GM12878 (cell line): ENCODE data around the gene LHFPL3. TPM values are rescaled to one million over a fixed set of nuclear protein-coding genes. Genes with fewer than 3 reads are reported as not detected.

Experiments used
- ASH2L ChIP-seq: fragments of 300-600, 200-600 bp; sonication (generic); IDR thresholded peaks from 2 replicates; pipeline ENCODE4 v1.6.1; 2017; ENCODE audit warnings: low read depth, mild to moderate bottlenecking, borderline replicate concordance
- BCL11A ChIP-seq: IDR thresholded peaks from 2 replicates; pipeline ENCODE4 v1.6.1; 2011; ENCODE audit warnings: low read depth, low read length
- CBFB ChIP-seq: IDR thresholded peaks from 2 replicates; pipeline ENCODE4 v1.6.1; 2016; ENCODE audit warnings: antibody characterized with exemption, low read depth
- CHD1 ChIP-seq: IDR thresholded peaks from 2 replicates; pipeline ENCODE4 v1.6.1; 2012; ENCODE audit warnings: low read depth, low read length, improper control_type of control experiment
- FOXK2 ChIP-seq: fragments of 450-650 bp; IDR thresholded peaks from 2 replicates; pipeline ENCODE4 v1.6.1; 2017; ENCODE audit warnings: mild to moderate bottlenecking, moderate library complexity
- IKZF2 ChIP-seq, 2 experiments: fragments of 450-650 bp; IDR thresholded peaks; 2 replicates each; pipeline ENCODE4 v1.6.1; 2017; ENCODE audit warnings: mild to moderate bottlenecking in 2 of 2, moderate library complexity in 2 of 2
- JUNB ChIP-seq: IDR thresholded peaks from 2 replicates; pipeline ENCODE4 v1.6.1; 2016; ENCODE audit warnings: antibody characterized with exemption, mild to moderate bottlenecking
- MTA3 ChIP-seq: IDR thresholded peaks from 2 replicates; pipeline ENCODE4 v1.6.1; 2012; ENCODE audit warnings: low read length, inconsistent platforms, borderline replicate concordance
- MXI1 ChIP-seq: fragments of 150-350 bp; IDR thresholded peaks from 2 replicates; pipeline ENCODE4 v1.6.1; 2011; ENCODE audit warnings: low read depth, mild to moderate bottlenecking, inconsistent platforms, low read length, improper control_type of control experiment
- NFXL1 ChIP-seq: fragments of 450-650 bp; IDR thresholded peaks from 2 replicates; pipeline ENCODE4 v1.6.1; 2017; ENCODE audit warnings: antibody characterized with exemption, mild to moderate bottlenecking, borderline replicate concordance
- PAX5 ChIP-seq: IDR thresholded peaks from 2 replicates; pipeline ENCODE4 v1.6.1; 2011; ENCODE audit warnings: low read depth, low read length, borderline replicate concordance
- PAX8 ChIP-seq: fragments of 450-650 bp; IDR thresholded peaks from 2 replicates; pipeline ENCODE4 v1.6.1; 2017; ENCODE audit warnings: mild to moderate bottlenecking, moderate library complexity
- PKNOX1 ChIP-seq: fragments of 450-650 bp; IDR thresholded peaks from 2 replicates; pipeline ENCODE4 v1.6.1; 2016; ENCODE audit warnings: mild to moderate bottlenecking
- POLR2A ChIP-seq: IDR thresholded peaks from 2 replicates; pipeline ENCODE4 v1.6.1; 2011; ENCODE audit warnings: low read depth, mild to moderate bottlenecking, low read length
- POLR2AphosphoS2 ChIP-seq: IDR thresholded peaks from 2 replicates; pipeline ENCODE4 v1.6.1; 2011; ENCODE audit warnings: low read depth, mild to moderate bottlenecking, low read length, improper control_type of control experiment, moderate library complexity
- POU2F2 ChIP-seq: IDR thresholded peaks from 3 replicates; pipeline ENCODE4 v1.6.1; 2011; ENCODE audit warnings: low read depth, mild to moderate bottlenecking, low read length, borderline replicate concordance
- RBBP5 ChIP-seq: fragments of 200-600 bp; sonication (generic); conservative IDR thresholded peaks from 2 replicates; pipeline ENCODE4 v1.6.1; 2016
- RUNX3 ChIP-seq: IDR thresholded peaks from 2 replicates; pipeline ENCODE4 v1.6.1; 2012; ENCODE audit warnings: low read length, inconsistent platforms
- SIN3A ChIP-seq: IDR thresholded peaks from 2 replicates; pipeline ENCODE4 v1.6.1; 2012; ENCODE audit warnings: low read depth, low read length, improper control_type of control experiment
- SP1 ChIP-seq: IDR thresholded peaks from one replicate; pipeline ENCODE4 v1.6.1; 2011; ENCODE audit warnings: low read depth, low read length
- STAT3 ChIP-seq: IDR thresholded peaks from 2 replicates; pipeline ENCODE4 v1.6.1; 2011; ENCODE audit warnings: low read depth, low read length, improper control_type of control experiment
- SUPT20H ChIP-seq: IDR thresholded peaks from 2 replicates; pipeline ENCODE4 v1.6.1; 2011; ENCODE audit warnings: low read depth, mild to moderate bottlenecking, low read length, moderate library complexity, borderline replicate concordance; ENCODE audit not compliant: control insufficient read depth
- SUZ12 ChIP-seq: fragments of 200-600 bp; sonication (generic); IDR thresholded peaks from one replicate; pipeline ENCODE4 v1.6.1; 2018; ENCODE audit warnings: antibody characterized with exemption, mild to moderate bottlenecking; ENCODE audit not compliant: unreplicated experiment
- TCF12 ChIP-seq: IDR thresholded peaks from 2 replicates; pipeline ENCODE4 v1.6.1; 2011; ENCODE audit warnings: low read depth, mild to moderate bottlenecking, low read length
- WRNIP1 ChIP-seq: IDR thresholded peaks from 2 replicates; pipeline ENCODE4 v1.6.1; 2011; ENCODE audit warnings: low read depth, low read length, improper control_type of control experiment, borderline replicate concordance
- YY1 ChIP-seq: IDR thresholded peaks from 2 replicates; pipeline ENCODE4 v1.6.1; 2011; ENCODE audit warnings: low read depth, mild to moderate bottlenecking, low read length
- ZNF217 ChIP-seq: fragments of 450-650 bp; IDR thresholded peaks from 2 replicates; pipeline ENCODE4 v1.6.1; 2017; ENCODE audit warnings: antibody characterized with exemption, mild to moderate bottlenecking
- ZNF274 ChIP-seq: IDR thresholded peaks from one replicate; pipeline ENCODE4 v1.8.0; 2011; ENCODE audit not compliant: insufficient read length, insufficient read depth
- polyA plus RNA-seq, 11 experiments: library from polyadenylated mRNA; depleted of rRNA in 4 of 11; unstranded in 6 of 11; stranded (reverse) in 5 of 11; fragments of >200 nt; fragmentation: Nextera tagmentation in 4 of 11; fragmentation: Illumina TruSeq in 1 of 11; extraction: Ambion mirVana in 4 of 11; extraction: Trizol in 1 of 11; gene quantifications; 1 replicate in 1 of 11; 2 replicates in 10 of 11; pipeline versions ENCODE4 v1.2.1 to v1.2.3, GENCODE V29; 2011 to 2016; ENCODE audit warnings: inconsistent platforms in 2 of 11, missing spikeins in 2 of 11, low read depth in 1 of 11
- total RNA-seq, 4 experiments: library from RNA; depleted of rRNA in 3 of 4; stranded (reverse); fragments of >200 nt in 3 of 4; fragmentation: Illumina TruSeq in 1 of 4; extraction: Trizol in 1 of 4; gene quantifications; 2 replicates each; pipeline versions ENCODE4 v1.2.1 to v1.2.3, GENCODE V29; 2013 to 2021
- TF ChIP-seq, protein P1 (sequence below): IDR thresholded peaks from 2 replicates; pipeline ENCODE4 v1.6.1; 2012; ENCODE audit warnings: improper control_type of control experiment, low read depth, low read length; ENCODE audit not compliant: insufficient replicate concordance

LHFPL3 gene
- total and polyA plus RNA-seq, 10 of the 15 experiments (the other 5 are each of a cell fraction or from before 2014, with no cell fraction given): 0.09 TPM; not detected in 9

- no peak; a peak in 1 of 4 replicates for TF ChIP-seq IKZF2 (IDR thresholded peaks at IDR 0.05)
- peak; percentile 49; the same call in 1 of the 2 replicates for TF ChIP-seq PAX5
- TF ChIP-seq NFXL1: no peak
- TF ChIP-seq SP1: no peak
- TF ChIP-seq MXI1: no peak
- TF ChIP-seq POLR2A: no peak
- no peak for TF ChIP-seq SIN3A
- no peak for TF ChIP-seq RBBP5
- TF ChIP-seq ZNF217: no peak
- TF ChIP-seq, protein P1, sequence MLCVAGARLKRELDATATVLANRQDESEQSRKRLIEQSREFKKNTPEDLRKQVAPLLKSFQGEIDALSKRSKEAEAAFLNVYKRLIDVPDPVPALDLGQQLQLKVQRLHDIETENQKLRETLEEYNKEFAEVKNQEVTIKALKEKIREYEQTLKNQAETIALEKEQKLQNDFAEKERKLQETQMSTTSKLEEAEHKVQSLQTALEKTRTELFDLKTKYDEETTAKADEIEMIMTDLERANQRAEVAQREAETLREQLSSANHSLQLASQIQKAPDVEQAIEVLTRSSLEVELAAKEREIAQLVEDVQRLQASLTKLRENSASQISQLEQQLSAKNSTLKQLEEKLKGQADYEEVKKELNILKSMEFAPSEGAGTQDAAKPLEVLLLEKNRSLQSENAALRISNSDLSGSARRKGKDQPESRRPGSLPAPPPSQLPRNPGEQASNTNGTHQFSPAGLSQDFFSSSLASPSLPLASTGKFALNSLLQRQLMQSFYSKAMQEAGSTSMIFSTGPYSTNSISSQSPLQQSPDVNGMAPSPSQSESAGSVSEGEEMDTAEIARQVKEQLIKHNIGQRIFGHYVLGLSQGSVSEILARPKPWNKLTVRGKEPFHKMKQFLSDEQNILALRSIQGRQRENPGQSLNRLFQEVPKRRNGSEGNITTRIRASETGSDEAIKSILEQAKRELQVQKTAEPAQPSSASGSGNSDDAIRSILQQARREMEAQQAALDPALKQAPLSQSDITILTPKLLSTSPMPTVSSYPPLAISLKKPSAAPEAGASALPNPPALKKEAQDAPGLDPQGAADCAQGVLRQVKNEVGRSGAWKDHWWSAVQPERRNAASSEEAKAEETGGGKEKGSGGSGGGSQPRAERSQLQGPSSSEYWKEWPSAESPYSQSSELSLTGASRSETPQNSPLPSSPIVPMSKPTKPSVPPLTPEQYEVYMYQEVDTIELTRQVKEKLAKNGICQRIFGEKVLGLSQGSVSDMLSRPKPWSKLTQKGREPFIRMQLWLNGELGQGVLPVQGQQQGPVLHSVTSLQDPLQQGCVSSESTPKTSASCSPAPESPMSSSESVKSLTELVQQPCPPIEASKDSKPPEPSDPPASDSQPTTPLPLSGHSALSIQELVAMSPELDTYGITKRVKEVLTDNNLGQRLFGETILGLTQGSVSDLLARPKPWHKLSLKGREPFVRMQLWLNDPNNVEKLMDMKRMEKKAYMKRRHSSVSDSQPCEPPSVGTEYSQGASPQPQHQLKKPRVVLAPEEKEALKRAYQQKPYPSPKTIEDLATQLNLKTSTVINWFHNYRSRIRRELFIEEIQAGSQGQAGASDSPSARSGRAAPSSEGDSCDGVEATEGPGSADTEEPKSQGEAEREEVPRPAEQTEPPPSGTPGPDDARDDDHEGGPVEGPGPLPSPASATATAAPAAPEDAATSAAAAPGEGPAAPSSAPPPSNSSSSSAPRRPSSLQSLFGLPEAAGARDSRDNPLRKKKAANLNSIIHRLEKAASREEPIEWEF: no peak
- no peak for TF ChIP-seq CHD1
- TF ChIP-seq MTA3: 0 out of 2 replicates have a peak, but pooled peaks have one; percentile 16
- no peak for TF ChIP-seq WRNIP1
- no peak for TF ChIP-seq STAT3
- TF ChIP-seq CBFB: no peak
- peak; percentile 70 for TF ChIP-seq JUNB
- TF ChIP-seq ZNF274: no peak
- no peak for TF ChIP-seq ASH2L
- TF ChIP-seq POLR2AphosphoS2: no peak
- no peak for TF ChIP-seq PKNOX1
- 0 out of 2 replicates have a peak, but pooled peaks have one; percentile 53 for TF ChIP-seq TCF12
- no peak for TF ChIP-seq YY1
- no peak for TF ChIP-seq PAX8
- TF ChIP-seq FOXK2: no peak
- peak; percentile 6; the same call in 1 of the 3 replicates for TF ChIP-seq POU2F2
- TF ChIP-seq SUPT20H: no peak
- peak; percentile 48; the same call in 1 of the 2 replicates for TF ChIP-seq BCL11A
- TF ChIP-seq SUZ12: no peak
- peak; percentile 71 for TF ChIP-seq RUNX3
Measured at GRCh38 chr7:104894726-104895521, 566.5 kb downstream of the LHFPL3 start (continued).
